Natural killer cell (primary cell): Measurements from ENCODE around the gene RGS10. TPM values are rescaled to one million over a fixed set of nuclear protein-coding genes. Genes with fewer than 3 reads are reported as not detected.
A peak's percentile ranks its signal among the peaks of the same experiment; 100 is the strongest.

Source experiments
- ATAC-seq, 3 donors: fragments of 150-1000 bp in 2 of 3; fragments of 200-7000 bp in 1 of 3; cut with Tn5 transposase; 1 replicate in 1 of 3; 2 replicates in 2 of 3; pipeline ENCODE4 v1.10.0; 2021; ENCODE audit warnings: mild to moderate bottlenecking in 2 of 3, moderate library complexity in 2 of 3
- DNase-seq, 2 donors: peaks; one replicate each; pipeline versions ENCODE4 v3.0.0 to v3.0.0-alpha.2; 2013 to 2021; ENCODE audit warnings: mixed read lengths in 1 of 2
- H3K27ac ChIP-seq: one replicate; pipeline ENCODE4 v1.5.1; 2013; ENCODE audit warnings: mild to moderate bottlenecking, low read length
- H3K27me3 ChIP-seq: one replicate; pipeline ENCODE4 v1.6.1; 2013; ENCODE audit warnings: low read length; ENCODE audit not compliant: control insufficient read depth, insufficient read depth
- H3K36me3 ChIP-seq: one replicate; pipeline ENCODE4 v1.6.1; 2013; ENCODE audit warnings: low read length; ENCODE audit not compliant: control insufficient read depth, insufficient read depth
- H3K4me1 ChIP-seq: one replicate; pipeline ENCODE4 v1.6.1; 2013; ENCODE audit warnings: low read length; ENCODE audit not compliant: control insufficient read depth, insufficient read depth
- H3K4me3 ChIP-seq: one replicate; pipeline ENCODE4 v1.5.1; 2013; ENCODE audit warnings: low read length
- H3K9me3 ChIP-seq: one replicate; pipeline ENCODE4 v1.6.1; 2013; ENCODE audit warnings: low read length; ENCODE audit not compliant: control insufficient read depth, insufficient read depth
- H3K27ac Mint-ChIP-seq, 2 donors: one replicate each; pipeline ENCODE4 v1.8.0; 2022; ENCODE audit warnings: mild to moderate bottlenecking in 2 of 2, mixed read lengths in 2 of 2, moderate library complexity in 1 of 2
- H3K27me3 Mint-ChIP-seq, 2 donors: one replicate each; pipeline ENCODE4 v1.8.0; 2022; ENCODE audit warnings: low read depth in 2 of 2, mixed read lengths in 2 of 2
- H3K36me3 Mint-ChIP-seq: one replicate; pipeline ENCODE4 v1.8.0; 2022; ENCODE audit warnings: mixed read lengths
- H3K4me1 Mint-ChIP-seq, 2 donors: one replicate each; pipeline ENCODE4 v1.8.0; 2022; ENCODE audit warnings: mixed read lengths in 2 of 2
- H3K4me3 Mint-ChIP-seq: one replicate; pipeline ENCODE4 v1.8.0; 2022; ENCODE audit warnings: mild to moderate bottlenecking, moderate library complexity, mixed read lengths
- H3K9me3 Mint-ChIP-seq, 2 donors: one replicate each; pipeline ENCODE4 v1.8.0; 2022; ENCODE audit warnings: mixed read lengths in 2 of 2
- WGBS: methylation state at CpG from one replicate; pipeline ENCODE4 v1.1.7; 2013; ENCODE audit warnings: missing lambda C conversion rate; ENCODE audit not compliant: insufficient coverage; 5-methylcytosine and 5-hydroxymethylcytosine counted together
- intact Hi-C: fragments of 100-400 bp; cut with micrococcal nuclease; formaldehyde crosslinking; loops from one replicate; pipeline ENCODE4 v1.14.2; 2022
- total RNA-seq, 4 donors: library from RNA; stranded (reverse); fragments of 120-200 nt in 1 of 4; gene quantifications; one replicate each; pipeline versions ENCODE4 v1.2.3 to v1.2.4, GENCODE V29; 2013 to 2022
- TF ChIP-seq, protein P1 (sequence below): fragments of 200-600 bp; IDR thresholded peaks from one replicate; pipeline ENCODE4 v1.8.0; 2022; ENCODE audit warnings: antibody characterized with exemption

Gene RGS10
- total RNA-seq, 3 donors from 2014 or later (not counting 1 experiment from before 2014, with no cell fraction given), result 13.5 to 25.7 (median 21.4) TPM

DNA sequence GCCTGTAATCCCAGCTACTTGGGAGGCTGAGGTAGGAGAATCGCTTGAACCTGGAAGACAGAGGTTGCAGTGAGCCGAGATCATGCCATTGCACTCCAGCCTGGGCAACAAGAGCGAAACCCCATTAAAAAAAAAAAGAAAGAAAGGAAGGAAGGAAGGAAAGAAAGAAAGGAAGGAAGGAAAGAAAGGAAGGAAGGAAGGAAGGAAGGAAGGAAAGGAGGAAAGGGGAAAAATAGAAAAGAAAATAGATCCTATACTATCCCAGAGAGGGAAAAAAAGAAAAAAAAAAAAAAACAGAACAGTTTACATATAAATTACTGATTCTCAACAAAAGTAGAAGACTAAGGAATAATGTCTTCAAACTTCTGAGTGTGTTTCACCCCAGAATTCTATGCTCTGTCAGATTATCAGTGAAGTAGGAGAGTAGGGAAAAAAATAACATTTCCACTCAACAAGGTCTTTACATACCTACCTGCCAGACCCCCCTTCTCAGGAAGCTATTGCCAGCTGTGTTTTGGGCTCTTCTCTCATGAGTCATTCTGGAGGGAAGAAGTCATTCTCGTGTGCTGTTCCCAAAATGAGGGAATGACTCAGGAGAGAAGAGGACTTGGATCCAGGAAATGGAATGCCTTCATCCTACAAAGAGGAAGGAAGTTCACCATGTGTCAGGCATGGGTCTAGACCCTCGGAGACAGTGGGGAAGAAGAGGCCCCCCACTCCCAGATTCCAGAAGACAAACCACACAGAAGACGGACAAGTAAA, 20.9 kb downstream of the RGS10 start:
- ATAC-seq, result no peak
- H3K9me3 ChIP-seq, result no peaks in the 10 kb centered on the region
- TF ChIP-seq, protein P1, sequence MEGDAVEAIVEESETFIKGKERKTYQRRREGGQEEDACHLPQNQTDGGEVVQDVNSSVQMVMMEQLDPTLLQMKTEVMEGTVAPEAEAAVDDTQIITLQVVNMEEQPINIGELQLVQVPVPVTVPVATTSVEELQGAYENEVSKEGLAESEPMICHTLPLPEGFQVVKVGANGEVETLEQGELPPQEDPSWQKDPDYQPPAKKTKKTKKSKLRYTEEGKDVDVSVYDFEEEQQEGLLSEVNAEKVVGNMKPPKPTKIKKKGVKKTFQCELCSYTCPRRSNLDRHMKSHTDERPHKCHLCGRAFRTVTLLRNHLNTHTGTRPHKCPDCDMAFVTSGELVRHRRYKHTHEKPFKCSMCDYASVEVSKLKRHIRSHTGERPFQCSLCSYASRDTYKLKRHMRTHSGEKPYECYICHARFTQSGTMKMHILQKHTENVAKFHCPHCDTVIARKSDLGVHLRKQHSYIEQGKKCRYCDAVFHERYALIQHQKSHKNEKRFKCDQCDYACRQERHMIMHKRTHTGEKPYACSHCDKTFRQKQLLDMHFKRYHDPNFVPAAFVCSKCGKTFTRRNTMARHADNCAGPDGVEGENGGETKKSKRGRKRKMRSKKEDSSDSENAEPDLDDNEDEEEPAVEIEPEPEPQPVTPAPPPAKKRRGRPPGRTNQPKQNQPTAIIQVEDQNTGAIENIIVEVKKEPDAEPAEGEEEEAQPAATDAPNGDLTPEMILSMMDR, result no peak
- no peak overlapping the region for H3K27ac ChIP-seq
- DNase-seq, result no peak
- no peak overlapping the region for H3K27ac Mint-ChIP-seq
- 89% methylated on average over 4 of the region's 6 CpGs for WGBS
- no peak overlapping the region for H3K4me3 ChIP-seq
- no peaks in the 10 kb centered on the region for H3K9me3 Mint-ChIP-seq
- no peaks in the 10 kb centered on the region for H3K27me3 Mint-ChIP-seq
- H3K36me3 ChIP-seq, result peaks cover 19% of the 10 kb centered on the region
- H3K4me1 Mint-ChIP-seq, result peaks cover 13 to 31% of the 10 kb centered on the region in 2 donors
- intact Hi-C loops, result no loop called here
- peaks cover 24% of the 10 kb centered on the region for H3K4me1 ChIP-seq
- H3K27me3 ChIP-seq, result no peaks in the 10 kb centered on the region
- H3K36me3 Mint-ChIP-seq, result no peaks in the 10 kb centered on the region
- H3K4me3 Mint-ChIP-seq, result no peak overlapping the region

DNA sequence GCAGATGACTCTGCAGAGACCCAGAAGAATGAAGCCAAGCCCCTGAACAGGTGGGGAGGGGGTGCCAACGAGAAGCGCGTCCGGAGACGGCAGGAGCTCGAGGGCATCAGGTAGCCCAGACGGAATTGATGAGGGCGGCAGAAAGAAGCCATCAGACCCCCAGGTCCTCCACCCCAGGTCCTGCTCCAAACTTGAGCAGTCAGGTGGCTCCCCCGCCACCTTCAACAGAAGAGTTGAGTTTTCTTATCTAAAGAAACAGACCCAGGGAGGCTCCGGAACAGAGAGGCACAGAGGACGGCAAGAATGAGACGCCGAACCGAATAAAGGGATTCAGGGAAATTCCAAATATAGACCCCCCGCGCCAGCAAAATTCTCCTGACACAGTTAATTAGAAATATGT, 22.2 kb downstream of the RGS10 start:
- WGBS, result 95% methylated on average over 16 of the region's 16 CpGs
- Mint-ChIP-seq H3K4me1 (peaks cover 17 to 35% of the 10 kb centered on the region in 2 donors), H3K36me3 (no peaks in the 10 kb centered on the region), H3K9me3 (no peaks in the 10 kb centered on the region), H3K27me3 (no peaks in the 10 kb centered on the region), H3K4me3 (no peak overlapping the region), H3K27ac (peak overlapping the region in 1 of 2 donors; percentile 80)
- Histone ChIP-seq H3K9me3 (no peaks in the 10 kb centered on the region), H3K36me3 (peaks cover 18% of the 10 kb centered on the region), H3K4me1 (peaks cover 37% of the 10 kb centered on the region), H3K4me3 (no peak overlapping the region), H3K27me3 (no peaks in the 10 kb centered on the region), H3K27ac (no peak overlapping the region)
- DNase-seq, result no peak
- intact Hi-C loops, result no loop called here
- no peak for ATAC-seq
- TF ChIP-seq, protein P1, result no peak

DNA sequence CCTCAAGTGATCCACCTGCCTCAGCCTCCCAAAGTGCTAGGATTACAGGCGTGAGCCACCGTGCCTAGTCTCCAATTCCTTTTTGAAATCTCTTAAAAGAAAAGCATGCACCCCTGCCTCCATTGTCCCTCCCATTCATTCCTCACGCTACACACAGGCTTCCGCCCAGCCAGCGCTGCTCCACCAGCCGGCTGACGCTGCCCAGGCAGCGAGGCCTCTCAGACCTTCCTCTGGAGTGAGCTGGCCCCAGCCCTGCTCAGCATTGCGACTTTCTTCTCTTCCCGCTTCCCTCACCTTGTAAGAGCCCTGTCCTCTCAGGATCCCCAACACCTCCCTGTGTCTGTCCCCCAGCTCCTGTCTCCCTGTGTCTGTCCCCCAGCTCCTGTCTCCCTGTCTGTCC, 23.6 kb downstream of the RGS10 start:
- ATAC-seq, result no peak
- Mint-ChIP-seq H3K27ac (peak overlapping the region in 1 of 2 donors; percentile 80), H3K27me3 (no peaks in the 10 kb centered on the region), H3K4me3 (no peak overlapping the region), H3K36me3 (no peaks in the 10 kb centered on the region), H3K9me3 (no peaks in the 10 kb centered on the region), H3K4me1 (peaks cover 17 to 35% of the 10 kb centered on the region in 2 donors)
- DNase-seq, result no peak
- no peaks in the 10 kb centered on the region for H3K9me3 ChIP-seq
- no peak overlapping the region for H3K27ac ChIP-seq
- WGBS, result 98% methylated on average over 10 of the region's 10 CpGs
- peaks cover 38% of the 10 kb centered on the region for H3K4me1 ChIP-seq
- intact Hi-C loops, result no loop called here
- TF ChIP-seq, protein P1, result no peak
- H3K27me3 ChIP-seq, result no peaks in the 10 kb centered on the region
- peaks cover 7% of the 10 kb centered on the region for H3K36me3 ChIP-seq
- no peak overlapping the region for H3K4me3 ChIP-seq
